Neural cell (in vitro differentiated cells): ENCODE measurements around the gene USP49. TPM values are rescaled to one million over a fixed set of nuclear protein-coding genes. Genes with fewer than 3 reads are reported as not detected.

ENCODE experiments used
- H2AFZ ChIP-seq: fragments of 200-600, 300-800 bp; sonication (generic), shearing (Covaris generic); 2 replicates; pipeline ENCODE4 v1.6.0; 2014; ENCODE audit warnings: low read depth, mild to moderate bottlenecking, antibody characterized with exemption, low read length, moderate library complexity
- H3F3A ChIP-seq: fragments of 200-600 bp; shearing (Covaris generic); 2 replicates; pipeline ENCODE4 v1.6.1; 2016; ENCODE audit warnings: mild to moderate bottlenecking, moderate library complexity, mixed read lengths, antibody characterized with exemption, low read length; ENCODE audit not compliant: insufficient read depth, poor library complexity, severe bottlenecking
- H3K27ac ChIP-seq: fragments of 200-600, 300-800 bp; sonication (generic), shearing (Covaris generic); 2 replicates; pipeline ENCODE4 v1.5.1; 2014; ENCODE audit warnings: mild to moderate bottlenecking, low read length, moderate library complexity
- H3K27me3 ChIP-seq: fragments of 300-800, 200-600 bp; sonication (generic), shearing (Covaris generic); 2 replicates; pipeline ENCODE4 v1.6.0; 2014; ENCODE audit warnings: mild to moderate bottlenecking, low read depth, low read length, moderate library complexity; ENCODE audit not compliant: insufficient read depth
- H3K36me3 ChIP-seq: fragments of 300-800, 200-600 bp; sonication (generic), shearing (Covaris generic); 2 replicates; pipeline ENCODE4 v1.5.1; 2014; ENCODE audit warnings: mild to moderate bottlenecking, antibody characterized with exemption, low read length, moderate library complexity; ENCODE audit not compliant: insufficient read depth
- H3K4me2 ChIP-seq: fragments of 300-800, 200-600 bp; sonication (generic), shearing (Covaris generic); 2 replicates; pipeline ENCODE4 v1.6.0; 2014; ENCODE audit warnings: mild to moderate bottlenecking, low read length
- H3K4me3 ChIP-seq: fragments of 300-800, 200-600 bp; sonication (generic), shearing (Covaris generic); 2 replicates; pipeline ENCODE4 v1.5.1; 2014; ENCODE audit warnings: mild to moderate bottlenecking, low read length, moderate library complexity
- H3K79me2 ChIP-seq: fragments of 200-600 bp; shearing (Covaris generic); replicated peaks from 2 replicates; pipeline ENCODE4 v1.6.0; 2014; ENCODE audit warnings: mild to moderate bottlenecking, low read length, moderate library complexity; ENCODE audit not compliant: insufficient read depth
- H3K9ac ChIP-seq: fragments of 300-800, 200-600 bp; sonication (generic), shearing (Covaris generic); 2 replicates; pipeline ENCODE4 v1.6.1; 2016; ENCODE audit warnings: mild to moderate bottlenecking, low read length, mixed read lengths
- H3K9me2 ChIP-seq: fragments of 200-600 bp; shearing (Covaris generic); 2 replicates; pipeline ENCODE4 v1.6.1; 2016; ENCODE audit warnings: mild to moderate bottlenecking, low read length, mixed read lengths; ENCODE audit not compliant: insufficient read depth
- H3K9me3 ChIP-seq: fragments of 200-600, 300-800 bp; sonication (generic), shearing (Covaris generic); 2 replicates; pipeline ENCODE4 v1.6.1; 2016; ENCODE audit warnings: mild to moderate bottlenecking, mixed run types, low read length, moderate library complexity, mixed read lengths
- H4K20me1 ChIP-seq: fragments of 200-600 bp; shearing (Covaris generic); 2 replicates; pipeline ENCODE4 v1.6.1; 2016; ENCODE audit warnings: mild to moderate bottlenecking, mixed run types; ENCODE audit not compliant: insufficient read depth
- EP300 ChIP-seq: fragments of 450-650 bp; conservative IDR thresholded peaks from 2 replicates; pipeline ENCODE4 v1.6.1; 2014; ENCODE audit warnings: antibody characterized with exemption, mild to moderate bottlenecking, moderate library complexity; ENCODE audit not compliant: poor library complexity, severe bottlenecking
- EZH2 ChIP-seq: fragments of 200-600, 300-800 bp; shearing (Covaris generic), sonication (generic); IDR thresholded peaks from 2 replicates; pipeline ENCODE4 v1.6.1; 2014; ENCODE audit warnings: antibody characterized with exemption, low read length, borderline replicate concordance, mild to moderate bottlenecking; ENCODE audit not compliant: insufficient read depth, poor library complexity, severe bottlenecking
- MXI1 ChIP-seq: fragments of 450-650 bp; conservative IDR thresholded peaks from 2 replicates; pipeline ENCODE4 v1.6.1; 2014; ENCODE audit warnings: antibody characterized with exemption, mild to moderate bottlenecking; ENCODE audit not compliant: poor library complexity, severe bottlenecking
- POLR2AphosphoS5 ChIP-seq: IDR thresholded peaks from 2 replicates; pipeline ENCODE4 v1.6.1; 2012
- RAD21 ChIP-seq: fragments of 450-650 bp; conservative IDR thresholded peaks from 2 replicates; pipeline ENCODE4 v1.6.1; 2014; ENCODE audit warnings: antibody characterized with exemption, mild to moderate bottlenecking, moderate library complexity
- SMC3 ChIP-seq: fragments of 450-650 bp; conservative IDR thresholded peaks from 2 replicates; pipeline ENCODE4 v1.6.1; 2014; ENCODE audit warnings: antibody characterized with exemption, mild to moderate bottlenecking, moderate library complexity; ENCODE audit not compliant: poor library complexity
- TAF1 ChIP-seq: IDR thresholded peaks from 2 replicates; pipeline ENCODE4 v1.6.1; 2012; ENCODE audit warnings: low read depth
- polyA plus RNA-seq: library from polyadenylated mRNA; depleted of rRNA; stranded (reverse); fragments of >200 nt; gene quantifications from 2 replicates; pipeline ENCODE4 v1.2.3, GENCODE V29; 2014
- TF ChIP-seq, protein P1 (sequence below): IDR thresholded peaks from 2 replicates; pipeline ENCODE4 v1.6.1; 2012; ENCODE audit warnings: borderline replicate concordance
- TF ChIP-seq, protein P2 (sequence below): fragments of 450-650 bp; IDR thresholded peaks from 2 replicates; pipeline ENCODE4 v1.5.1; 2014; ENCODE audit warnings: antibody characterized with exemption, mild to moderate bottlenecking, moderate library complexity; ENCODE audit not compliant: poor library complexity, severe bottlenecking

USP49 gene
- polyA plus RNA-seq, 1 donor from 2014 or later, result 23.5 TPM

DNA sequence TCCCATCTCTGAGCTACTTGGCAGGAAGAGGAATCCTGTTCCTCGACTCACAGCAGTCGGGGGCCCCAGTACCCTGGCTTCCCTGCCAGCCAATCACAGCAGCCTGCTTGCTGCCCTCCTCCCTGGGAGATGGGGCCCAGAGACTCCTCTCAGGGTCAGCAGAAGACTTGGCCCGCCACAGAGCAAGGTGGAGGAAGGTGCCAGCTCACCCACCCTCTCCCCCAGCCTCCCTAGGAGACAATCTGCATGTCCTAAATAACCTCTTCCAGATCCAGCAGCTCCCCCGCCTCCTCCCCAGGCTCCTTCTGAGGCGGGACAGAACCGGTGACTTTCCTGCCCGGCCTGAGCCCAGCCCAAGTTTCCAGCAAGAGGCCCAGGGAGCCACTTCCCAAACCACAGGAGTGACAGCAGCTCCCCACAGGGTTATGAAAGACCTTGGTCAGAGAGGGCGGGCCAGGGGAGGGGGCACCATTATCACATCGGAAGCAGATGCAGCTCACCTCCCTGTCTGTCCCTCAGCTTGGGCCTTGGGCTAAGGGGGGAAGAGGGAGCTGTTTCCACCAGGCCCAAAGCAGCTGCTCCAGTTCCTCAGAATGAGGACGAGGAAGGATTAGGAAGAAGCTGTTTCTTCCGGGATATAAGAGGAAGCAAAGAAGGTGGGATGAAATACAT is 44.1 kb upstream of the USP49 start:
- no peaks in the 10 kb centered on the region for H3K36me3 ChIP-seq
- no peak overlapping the region for H2AFZ ChIP-seq
- H3F3A ChIP-seq, result no peaks in the 10 kb centered on the region
- H3K79me2 ChIP-seq, result no peaks in the 10 kb centered on the region
- H3K27ac ChIP-seq, result no peak overlapping the region
- TF ChIP-seq RAD21, result no peak
- TF ChIP-seq, protein P1, sequence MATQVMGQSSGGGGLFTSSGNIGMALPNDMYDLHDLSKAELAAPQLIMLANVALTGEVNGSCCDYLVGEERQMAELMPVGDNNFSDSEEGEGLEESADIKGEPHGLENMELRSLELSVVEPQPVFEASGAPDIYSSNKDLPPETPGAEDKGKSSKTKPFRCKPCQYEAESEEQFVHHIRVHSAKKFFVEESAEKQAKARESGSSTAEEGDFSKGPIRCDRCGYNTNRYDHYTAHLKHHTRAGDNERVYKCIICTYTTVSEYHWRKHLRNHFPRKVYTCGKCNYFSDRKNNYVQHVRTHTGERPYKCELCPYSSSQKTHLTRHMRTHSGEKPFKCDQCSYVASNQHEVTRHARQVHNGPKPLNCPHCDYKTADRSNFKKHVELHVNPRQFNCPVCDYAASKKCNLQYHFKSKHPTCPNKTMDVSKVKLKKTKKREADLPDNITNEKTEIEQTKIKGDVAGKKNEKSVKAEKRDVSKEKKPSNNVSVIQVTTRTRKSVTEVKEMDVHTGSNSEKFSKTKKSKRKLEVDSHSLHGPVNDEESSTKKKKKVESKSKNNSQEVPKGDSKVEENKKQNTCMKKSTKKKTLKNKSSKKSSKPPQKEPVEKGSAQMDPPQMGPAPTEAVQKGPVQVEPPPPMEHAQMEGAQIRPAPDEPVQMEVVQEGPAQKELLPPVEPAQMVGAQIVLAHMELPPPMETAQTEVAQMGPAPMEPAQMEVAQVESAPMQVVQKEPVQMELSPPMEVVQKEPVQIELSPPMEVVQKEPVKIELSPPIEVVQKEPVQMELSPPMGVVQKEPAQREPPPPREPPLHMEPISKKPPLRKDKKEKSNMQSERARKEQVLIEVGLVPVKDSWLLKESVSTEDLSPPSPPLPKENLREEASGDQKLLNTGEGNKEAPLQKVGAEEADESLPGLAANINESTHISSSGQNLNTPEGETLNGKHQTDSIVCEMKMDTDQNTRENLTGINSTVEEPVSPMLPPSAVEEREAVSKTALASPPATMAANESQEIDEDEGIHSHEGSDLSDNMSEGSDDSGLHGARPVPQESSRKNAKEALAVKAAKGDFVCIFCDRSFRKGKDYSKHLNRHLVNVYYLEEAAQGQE, result no peak
- TF ChIP-seq POLR2AphosphoS5, result no peak
- no peaks in the 10 kb centered on the region for H3K9me2 ChIP-seq
- H3K27me3 ChIP-seq, result no peaks in the 10 kb centered on the region
- no peaks in the 10 kb centered on the region for H3K9me3 ChIP-seq
- H3K9ac ChIP-seq, result no peak overlapping the region
- H3K4me3 ChIP-seq, result peak overlapping the region; percentile 80
- no peak overlapping the region for H3K4me2 ChIP-seq
- no peaks in the 10 kb centered on the region for H4K20me1 ChIP-seq

DNA sequence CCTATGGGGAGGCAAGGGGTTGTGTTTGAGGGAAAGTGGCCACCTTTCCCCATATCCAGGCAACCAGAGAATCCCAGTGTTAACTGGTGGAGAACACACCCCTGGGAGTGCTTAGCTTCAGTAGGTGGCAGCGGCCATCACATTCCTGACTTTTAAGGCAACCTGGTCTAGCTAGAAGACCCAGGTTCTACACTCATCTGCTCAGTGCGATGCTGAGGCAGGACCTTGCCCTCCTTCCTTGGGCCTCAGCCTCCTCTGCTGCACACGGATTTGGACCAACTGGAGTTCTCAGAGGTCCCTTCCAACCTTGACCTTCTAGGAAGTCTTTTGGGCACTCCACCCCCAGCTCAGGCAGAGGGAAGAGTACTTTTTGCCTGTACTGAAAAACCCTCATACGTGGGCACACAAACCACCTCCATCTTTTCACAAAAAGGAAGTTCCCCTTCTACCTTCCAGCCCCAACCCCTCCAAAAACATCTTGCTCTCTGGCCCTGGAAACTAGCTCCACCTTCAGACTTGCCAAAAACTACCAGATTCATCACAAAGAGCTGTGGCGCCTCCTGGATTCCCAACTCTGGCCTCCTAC is 43.5 kb upstream of the USP49 start:
- Histone ChIP-seq H3K9ac (no peak overlapping the region), H3K9me3 (no peaks in the 10 kb centered on the region), H3K9me2 (no peaks in the 10 kb centered on the region), H3K79me2 (no peaks in the 10 kb centered on the region), H3K4me2 (no peak overlapping the region), H4K20me1 (no peaks in the 10 kb centered on the region), H3K27me3 (no peaks in the 10 kb centered on the region), H3F3A (no peaks in the 10 kb centered on the region), H2AFZ (no peak overlapping the region), H3K36me3 (no peaks in the 10 kb centered on the region), H3K4me3 (no peak overlapping the region), H3K27ac (no peak overlapping the region)
- TF ChIP-seq POLR2AphosphoS5 (no peak), EZH2 (no peak), SMC3 (no peak), RAD21 (no peak), TAF1 (no peak), MXI1 (no peak), EP300 (no peak)
- TF ChIP-seq, protein P2, sequence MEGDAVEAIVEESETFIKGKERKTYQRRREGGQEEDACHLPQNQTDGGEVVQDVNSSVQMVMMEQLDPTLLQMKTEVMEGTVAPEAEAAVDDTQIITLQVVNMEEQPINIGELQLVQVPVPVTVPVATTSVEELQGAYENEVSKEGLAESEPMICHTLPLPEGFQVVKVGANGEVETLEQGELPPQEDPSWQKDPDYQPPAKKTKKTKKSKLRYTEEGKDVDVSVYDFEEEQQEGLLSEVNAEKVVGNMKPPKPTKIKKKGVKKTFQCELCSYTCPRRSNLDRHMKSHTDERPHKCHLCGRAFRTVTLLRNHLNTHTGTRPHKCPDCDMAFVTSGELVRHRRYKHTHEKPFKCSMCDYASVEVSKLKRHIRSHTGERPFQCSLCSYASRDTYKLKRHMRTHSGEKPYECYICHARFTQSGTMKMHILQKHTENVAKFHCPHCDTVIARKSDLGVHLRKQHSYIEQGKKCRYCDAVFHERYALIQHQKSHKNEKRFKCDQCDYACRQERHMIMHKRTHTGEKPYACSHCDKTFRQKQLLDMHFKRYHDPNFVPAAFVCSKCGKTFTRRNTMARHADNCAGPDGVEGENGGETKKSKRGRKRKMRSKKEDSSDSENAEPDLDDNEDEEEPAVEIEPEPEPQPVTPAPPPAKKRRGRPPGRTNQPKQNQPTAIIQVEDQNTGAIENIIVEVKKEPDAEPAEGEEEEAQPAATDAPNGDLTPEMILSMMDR, result no peak
- TF ChIP-seq, protein P1, result no peak
